Fibroblast of lung (primary cell): Measurements from ENCODE around the gene ASTN2. TPM values are rescaled to one million over a fixed set of nuclear protein-coding genes. Genes with fewer than 3 reads are reported as not detected.

Experiments used
- DNase-seq, 2 donors: peaks; one replicate each; pipeline versions ENCODE4 v3.0.0 to v3.0.0-alpha.2; 2010; ENCODE audit warnings: low read depth in 2 of 2
- H2AFZ ChIP-seq: 2 replicates; pipeline ENCODE4 v1.5.1; 2012; ENCODE audit warnings: low read length, control low read depth, inconsistent platforms
- H3K27ac ChIP-seq: 2 replicates; pipeline ENCODE4 v1.5.1; 2011; ENCODE audit warnings: low read length, control low read depth; ENCODE audit not compliant: insufficient read depth
- H3K27me3 ChIP-seq: 2 replicates; pipeline ENCODE4 v1.5.1; 2011; ENCODE audit warnings: mild to moderate bottlenecking, low read length; ENCODE audit not compliant: control insufficient read depth, insufficient read depth
- H3K36me3 ChIP-seq: 2 replicates; pipeline ENCODE4 v1.5.1; 2011; ENCODE audit warnings: low read length; ENCODE audit not compliant: control insufficient read depth, insufficient read depth
- H3K4me1 ChIP-seq: 2 replicates; pipeline ENCODE4 v1.5.1; 2011; ENCODE audit warnings: low read length; ENCODE audit not compliant: control insufficient read depth, insufficient read depth; ENCODE audit errors: extremely low read depth
- H3K4me2 ChIP-seq: 2 replicates; pipeline ENCODE4 v1.5.1; 2011; ENCODE audit warnings: low read length, control low read depth; ENCODE audit not compliant: insufficient read depth; ENCODE audit errors: extremely low read depth
- H3K4me3 ChIP-seq, 4 experiments: fragments of 200-600 bp in 1 of 4; sonication (generic) in 1 of 4; replicated peaks in 1 of 4; 2 replicates each; pipeline ENCODE4 v1.5.1; 2011 to 2016; ENCODE audit warnings: low read length in 4 of 4, low read depth in 3 of 4, mild to moderate bottlenecking in 3 of 4, control low read depth in 2 of 4, inconsistent platforms in 1 of 4, mixed read lengths in 1 of 4; ENCODE audit not compliant: insufficient read depth in 1 of 4; ENCODE audit errors: control extremely low read depth in 1 of 4
- H3K79me2 ChIP-seq: 2 replicates; pipeline ENCODE4 v1.5.1; 2012; ENCODE audit warnings: mild to moderate bottlenecking, low read length, inconsistent platforms; ENCODE audit not compliant: control insufficient read depth, insufficient read depth
- H3K9ac ChIP-seq: 2 replicates; pipeline ENCODE4 v1.5.1; 2011; ENCODE audit warnings: mild to moderate bottlenecking, low read length, control low read depth; ENCODE audit not compliant: insufficient read depth
- H3K9me3 ChIP-seq: 2 replicates; pipeline ENCODE4 v1.5.1; 2012; ENCODE audit warnings: low read depth, low read length; ENCODE audit not compliant: control insufficient read depth, insufficient read depth
- H4K20me1 ChIP-seq: 2 replicates; pipeline ENCODE4 v1.5.1; 2011; ENCODE audit warnings: low read length; ENCODE audit not compliant: control insufficient read depth, insufficient read depth; ENCODE audit errors: extremely low read depth
- CTCF ChIP-seq, 2 donors: IDR thresholded peaks in 1 of 2; conservative IDR thresholded peaks in 1 of 2; 1 replicate in 1 of 2; 2 replicates in 1 of 2; pipeline ENCODE4 v1.5.1; 2011 to 2012; ENCODE audit warnings: low read length in 2 of 2, control low read depth in 1 of 2, inconsistent platforms in 1 of 2, low read depth in 1 of 2, mild to moderate bottlenecking in 1 of 2
- EZH2 ChIP-seq: IDR thresholded peaks from 2 replicates; pipeline ENCODE4 v1.5.1; 2012; ENCODE audit warnings: low read length, control low read depth, mild to moderate bottlenecking; ENCODE audit errors: missing control alignments
- polyA plus RNA-seq, 2 donors: library from polyadenylated mRNA; depleted of rRNA in 1 of 2; stranded (reverse) in 1 of 2; unstranded in 1 of 2; fragments of >200 nt; gene quantifications; 2 replicates each; pipeline ENCODE4 v1.2.1, GENCODE V29; 2011 to 2012; ENCODE audit warnings: missing spikeins in 1 of 2
- total RNA-seq: library from RNA; depleted of rRNA; stranded (reverse); fragments of >200 nt; gene quantifications from 2 replicates; pipeline ENCODE4 v1.2.1, GENCODE V29; 2014

The ASTN2 gene
- total and polyA plus RNA-seq, 2 donors (not counting 1 experiment from before 2014, with no cell fraction given), result 2.2 to 19.2 TPM

GRCh38 chr9:116632990-116633838, 781.6 kb downstream of the ASTN2 start:
- H3K9me3 ChIP-seq, result no peaks in the 10 kb centered on the region
- H3K27ac ChIP-seq, result no peak overlapping the region
- H3K4me1 ChIP-seq, result peaks cover 2% of the 10 kb centered on the region
- H3K4me3 ChIP-seq, result no peak overlapping the region
- peak; percentile 19 to 82 for DNase-seq
- TF ChIP-seq EZH2, result no peak
- TF ChIP-seq CTCF (conservative IDR thresholded peaks at IDR 0.05 in 1 of 2, IDR thresholded peaks at IDR 0.05 in 1 of 2; ENCODE audit: low read depth in 1 of 2, low read length in 2 of 2), result no peak
- H3K36me3 ChIP-seq, result no peaks in the 10 kb centered on the region
- H3K79me2 ChIP-seq, result no peaks in the 10 kb centered on the region
- no peak overlapping the region for H3K4me2 ChIP-seq
- H4K20me1 ChIP-seq, result no peaks in the 10 kb centered on the region
- H3K27me3 ChIP-seq, result no peaks in the 10 kb centered on the region
- H2AFZ ChIP-seq, result no peak overlapping the region
- H3K9ac ChIP-seq, result no peak overlapping the region

GRCh38 chr9:116629634-116630033, 785.2 kb downstream of the ASTN2 start:
- Histone ChIP-seq H3K36me3 (no peaks in the 10 kb centered on the region), H3K9ac (no peak overlapping the region), H3K4me1 (peaks cover 2% of the 10 kb centered on the region), H3K79me2 (no peaks in the 10 kb centered on the region), H2AFZ (no peak overlapping the region), H3K9me3 (no peaks in the 10 kb centered on the region), H4K20me1 (no peaks in the 10 kb centered on the region), H3K27ac (no peak overlapping the region), H3K27me3 (no peaks in the 10 kb centered on the region), H3K4me2 (no peak overlapping the region), H3K4me3 (no peak overlapping the region)
- no peak for DNase-seq
- no peak for TF ChIP-seq CTCF (conservative IDR thresholded peaks at IDR 0.05 in 1 of 2, IDR thresholded peaks at IDR 0.05 in 1 of 2; ENCODE audit: low read depth in 1 of 2, low read length in 2 of 2)
- TF ChIP-seq EZH2, result no peak

- H3K4me2 ChIP-seq, result no peak overlapping the region
- H4K20me1 ChIP-seq, result no peaks in the 10 kb centered on the region
- no peaks in the 10 kb centered on the region for H3K36me3 ChIP-seq
- H3K4me3 ChIP-seq, result no peak overlapping the region
- TF ChIP-seq CTCF (conservative IDR thresholded peaks at IDR 0.05 in 1 of 2, IDR thresholded peaks at IDR 0.05 in 1 of 2; ENCODE audit: low read depth in 1 of 2, low read length in 2 of 2), result no peak
- no peak for TF ChIP-seq EZH2
- no peak overlapping the region for H2AFZ ChIP-seq
- peak; percentile 27 to 33 for DNase-seq
- no peaks in the 10 kb centered on the region for H3K27me3 ChIP-seq
- peaks cover 2% of the 10 kb centered on the region for H3K4me1 ChIP-seq
- no peak overlapping the region for H3K9ac ChIP-seq
- no peak overlapping the region for H3K27ac ChIP-seq
- H3K9me3 ChIP-seq, result no peaks in the 10 kb centered on the region
- no peaks in the 10 kb centered on the region for H3K79me2 ChIP-seq
Observed at GRCh38 chr9:116628716-116629115, 786.1 kb downstream of the ASTN2 start.
